ENCODE measurements around the gene SMC1A. TPM values are rescaled to one million over a fixed set of nuclear protein-coding genes. Genes with fewer than 3 reads are reported as not detected.

Gene SMC1A
- total RNA-seq, 1 experiment from 2014 or later: 100 TPM

- H2AFZ ChIP-seq (ENCODE audit: low read length): no peak overlapping the region
- Mint-ChIP-seq H3K36me3 (ENCODE audit: insufficient read depth in 1 of 3, low read depth in 3 of 3) (peaks cover 0 to 5% (median 0%) of the 10 kb centered on the region in 3 experiments; a peak in 3 of 7 replicates), H3K9me3 (peaks cover 55% of the 10 kb centered on the region in 2 experiments), H3K27me3 (ENCODE audit: low read depth) (no peaks in the 10 kb centered on the region; the same call in none of the 2 replicates), H3K27ac (no peak overlapping the region), H3K4me3 (no peak overlapping the region), H3K4me1 (peaks cover 0 to 4% of the 10 kb centered on the region in 2 experiments; a peak in 1 of 4 replicates)
- H3K18ac ChIP-seq (ENCODE audit: insufficient read length, low read depth, low read length): no peak overlapping the region
- no peaks in the 10 kb centered on the region for H4K20me1 ChIP-seq (ENCODE audit: control insufficient read depth, insufficient read depth, insufficient read length)
- H4K8ac ChIP-seq (replicated peaks; ENCODE audit: insufficient read length, low read depth, low read length): no peak overlapping the region
- no peak overlapping the region for H3K23ac ChIP-seq (ENCODE audit: insufficient read length, low read depth, low read length)
- no peak overlapping the region for H4K5ac ChIP-seq (ENCODE audit: insufficient read length, low read depth, low read length)
- no peak overlapping the region for H4K91ac ChIP-seq (ENCODE audit: insufficient read length, low read depth, low read length)
- H3K4ac ChIP-seq (ENCODE audit: low read depth, low read length): no peak overlapping the region
- H2BK12ac ChIP-seq (ENCODE audit: insufficient read length, low read depth, low read length): no peak overlapping the region
- H2BK20ac ChIP-seq (ENCODE audit: low read depth, low read length, poor library complexity, severe bottlenecking): no peak overlapping the region
- H2AK5ac ChIP-seq (ENCODE audit: insufficient read length, low read length): no peak overlapping the region
- H3T11ph ChIP-seq (ENCODE audit: low read length): no peak overlapping the region
- H3K56ac ChIP-seq (ENCODE audit: insufficient read length, low read depth, low read length): no peak overlapping the region
- H3K79me2 ChIP-seq (ENCODE audit: insufficient read depth, low read length): no peaks in the 10 kb centered on the region
- no peaks in the 10 kb centered on the region for H3K4me1 ChIP-seq (ENCODE audit: insufficient read depth, low read length)
- H3K27me3 ChIP-seq (ENCODE audit: insufficient read depth, low read length): no peaks in the 10 kb centered on the region
- peaks cover 26% of the 10 kb centered on the region for H3K9me3 ChIP-seq (ENCODE audit: control insufficient read depth, low read depth, low read length)
- no peaks in the 10 kb centered on the region for H3K79me1 ChIP-seq (ENCODE audit: insufficient read depth, low read depth, low read length, poor library complexity, severe bottlenecking)
- no peak overlapping the region for H2BK15ac ChIP-seq (ENCODE audit: low read depth, low read length)
- DNase-seq: no peak
- no peak overlapping the region for H2BK120ac ChIP-seq (ENCODE audit: low read depth, low read length, poor library complexity, severe bottlenecking)
- no peak for TF ChIP-seq CTCF (conservative IDR thresholded peaks at IDR 0.05)
- H3K27ac ChIP-seq (ENCODE audit: insufficient read length, low read depth, low read length): no peak overlapping the region
- H3K9ac ChIP-seq (ENCODE audit: extremely low read depth, insufficient read length, low read length): no peak overlapping the region
- no peaks in the 10 kb centered on the region for H3K23me2 ChIP-seq (ENCODE audit: insufficient read length, low read depth, low read length, poor library complexity, severe bottlenecking)
- no peak overlapping the region for H2BK5ac ChIP-seq (ENCODE audit: insufficient read length, low read length)
- H3K4me2 ChIP-seq (ENCODE audit: insufficient read depth, insufficient read length, low read length): no peak overlapping the region
- H3K14ac ChIP-seq (ENCODE audit: insufficient read depth, low read length): no peak overlapping the region
Measured at GRCh38 chrX:53452812-53453211, 30.4 kb upstream of the SMC1A start.
